Measurements from ENCODE around the gene DCXR. TPM values are rescaled to one million over a fixed set of nuclear protein-coding genes. Genes with fewer than 3 reads are reported as not detected.

The DCXR gene
- total and polyA plus RNA-seq, 2 of the 4 experiments (the other 2 are of a cell fraction): 36.6 to 139 TPM

- TF ChIP-seq MAZ (IDR thresholded peaks at IDR 0.05; ENCODE audit: borderline replicate concordance, low read depth, low read length) (peak; percentile 97), BHLHE40 (IDR thresholded peaks at IDR 0.05; ENCODE audit: low read depth, low read length) (peak; percentile 98), CEBPB (IDR thresholded peaks at IDR 0.05; ENCODE audit: low read depth, low read length) (no peak)
Measured at GRCh38 chr17:82003411-82004381, 33.8 kb downstream of the DCXR start (continued).

GRCh38 chr17:82001571-82002056 is 35.9 kb downstream of the DCXR start:
- Histone ChIP-seq H3K4ac (ENCODE audit: low read depth, low read length) (no peak overlapping the region), H3K27me3 (ENCODE audit: control insufficient read depth, insufficient read depth, low read length) (no peaks in the 10 kb centered on the region), H4K8ac (ENCODE audit: low read depth in 2 of 2, low read length in 2 of 2) (no peak overlapping the region), H3K56ac (ENCODE audit: extremely low read depth, insufficient read depth, low read length) (no peak overlapping the region), H4K5ac (ENCODE audit: low read depth, low read length) (no peak overlapping the region), H3K4me3 (ENCODE audit: insufficient read depth, low read depth, low read length) (no peak overlapping the region), H4K91ac (ENCODE audit: insufficient read depth, low read depth, low read length) (no peak overlapping the region), H3K18ac (ENCODE audit: low read depth, low read length) (no peak overlapping the region), H2AK9ac (replicated peaks; ENCODE audit: low read depth, low read length, poor library complexity) (no peak overlapping the region), H3K9me3 (ENCODE audit: control insufficient read depth, insufficient read depth, low read length) (no peaks in the 10 kb centered on the region), H3K79me1 (ENCODE audit: low read depth in 1 of 2, low read length in 2 of 2) (peaks cover 11 to 37% of the 10 kb centered on the region in 2 experiments; a peak in 3 of 4 replicates), H2BK15ac (ENCODE audit: low read depth, low read length) (no peak overlapping the region), H3K23ac (ENCODE audit: low read depth, low read length) (no peak overlapping the region), H2BK120ac (ENCODE audit: low read depth, low read length) (peak overlapping the region; percentile 19; the same call in 1 of the 2 replicates), H4K20me1 (ENCODE audit: insufficient read depth, low read length) (peaks cover 3% of the 10 kb centered on the region; the same call in 1 of the 2 replicates), H3K36me3 (ENCODE audit: control insufficient read depth, insufficient read depth, low read length) (peaks cover 6% of the 10 kb centered on the region; the same call in 1 of the 2 replicates), H2BK5ac (ENCODE audit: low read depth, low read length, poor library complexity, severe bottlenecking) (no peak overlapping the region), H3K4me2 (ENCODE audit: low read depth, low read length) (no peak overlapping the region), H3K9me1 (ENCODE audit: insufficient read depth, low read length) (peaks cover 18% of the 10 kb centered on the region), H3K27ac (ENCODE audit: insufficient read depth, low read length) (no peak overlapping the region), H3K4me1 (ENCODE audit: control insufficient read depth, insufficient read depth, low read length) (peaks cover 26% of the 10 kb centered on the region), H3K14ac (replicated peaks; ENCODE audit: low read depth, low read length) (no peak overlapping the region), H2BK20ac (ENCODE audit: low read depth, low read length) (no peak overlapping the region), H2AK5ac (ENCODE audit: low read depth, low read length) (peak overlapping the region; percentile 49), H2AFZ (replicated peaks; ENCODE audit: low read length, poor library complexity) (no peak overlapping the region), H3K9ac (ENCODE audit: low read depth, low read length) (no peak overlapping the region)
- no peak for TF ChIP-seq NFE2L2 (IDR thresholded peaks at IDR 0.05; ENCODE audit: low read depth, low read length)
- TF ChIP-seq USF2 (IDR thresholded peaks at IDR 0.05; ENCODE audit: low read depth, low read length): no peak
- no peak for TF ChIP-seq CEBPB (IDR thresholded peaks at IDR 0.05; ENCODE audit: low read depth, low read length)
- DNase-seq (no peak), ATAC-seq (ENCODE audit: low read depth) (no peak)
- ChIA-PET POLR2A (ENCODE audit: unreplicated experiment) (no interaction called here), CTCF (interaction anchor here (0.6 kb wide), 1 partner anchor 13 kb away, joined by 4 read pairs; no protein-coding TSS in a partner anchor)
- intact Hi-C loops (cut with micrococcal nuclease): no loop called here
- BruUV-seq (replicated peaks): no TSS peak
- WGBS, 2 experiments (ENCODE audit: extremely low coverage in 2 of 2, insufficient read length in 1 of 2): 57% methylated on average over 2 of the region's 17 CpGs; no CpG with 5 or more reads in 1 of the 2 experiments
- in situ Hi-C loops (cut with MboI; ENCODE audit: low sequenced_read_pairs): no loop called here
- dilution Hi-C loops (cut with HindIII; ENCODE audit: low sequenced_read_pairs, unreplicated experiment): no loop called here

Data from IMR-90 (cell line).